ENCODE results near the gene COL26A1. TPM values are rescaled to one million over a fixed set of nuclear protein-coding genes. Genes with fewer than 3 reads are reported as not detected.
"Not testable (repeated sequence)": the region's sequence is repeated elsewhere in the genome, so short reads cannot be mapped to it uniquely, and the experiment has no call there.

COL26A1 gene
- total RNA-seq, 1 donor from 2014 or later, result 0.11 TPM

DNA sequence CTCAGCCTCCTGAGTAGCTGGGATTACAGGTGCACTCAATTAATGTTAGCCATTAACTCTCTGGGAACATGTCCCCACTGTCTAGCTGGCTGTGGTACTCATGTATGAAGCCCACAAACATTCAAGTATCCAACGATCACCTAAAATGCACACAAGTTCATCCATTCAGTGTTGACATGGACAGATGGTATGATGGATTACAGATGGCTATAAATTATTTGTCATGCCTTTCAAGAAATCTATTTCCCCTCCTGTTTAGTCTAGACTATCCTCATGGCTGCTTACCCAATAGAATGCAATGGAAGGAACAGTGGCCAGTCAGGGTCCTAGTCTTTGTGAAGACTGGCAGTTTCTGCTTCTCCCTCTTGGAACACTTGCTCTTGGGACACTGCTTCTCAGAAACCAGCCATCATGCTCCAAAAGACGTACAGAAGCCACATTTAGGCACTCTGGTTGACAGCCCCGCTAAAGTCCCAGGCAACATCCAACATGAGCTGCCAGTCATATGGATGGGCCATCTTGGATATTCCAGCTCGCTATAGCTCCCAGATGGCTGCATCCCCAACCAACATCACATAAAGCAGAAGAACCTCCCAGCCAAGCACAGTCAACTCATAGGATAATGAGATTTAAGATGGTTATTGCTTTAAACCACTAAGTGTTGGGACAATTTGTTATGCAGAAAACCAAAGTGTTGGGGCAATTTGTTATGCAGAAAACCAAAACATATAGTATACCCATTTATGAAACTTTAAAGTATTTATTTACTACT is 233.3 kb downstream of the COL26A1 start:
- DNase-seq (ENCODE audit: low spot score), result no peak
- Mint-ChIP-seq H3K4me1 (ENCODE audit: low read depth) (no peaks in the 10 kb centered on the region), H3K27ac (no peak overlapping the region), H3K36me3 (ENCODE audit: low read depth) (no peaks in the 10 kb centered on the region), H3K27me3 (ENCODE audit: low read depth) (no peaks in the 10 kb centered on the region), H3K4me3 (ENCODE audit: low read depth) (no peak overlapping the region), H3K9me3 (no peaks in the 10 kb centered on the region)
- intact Hi-C loops (cut with micrococcal nuclease), result no loop called here

DNA sequence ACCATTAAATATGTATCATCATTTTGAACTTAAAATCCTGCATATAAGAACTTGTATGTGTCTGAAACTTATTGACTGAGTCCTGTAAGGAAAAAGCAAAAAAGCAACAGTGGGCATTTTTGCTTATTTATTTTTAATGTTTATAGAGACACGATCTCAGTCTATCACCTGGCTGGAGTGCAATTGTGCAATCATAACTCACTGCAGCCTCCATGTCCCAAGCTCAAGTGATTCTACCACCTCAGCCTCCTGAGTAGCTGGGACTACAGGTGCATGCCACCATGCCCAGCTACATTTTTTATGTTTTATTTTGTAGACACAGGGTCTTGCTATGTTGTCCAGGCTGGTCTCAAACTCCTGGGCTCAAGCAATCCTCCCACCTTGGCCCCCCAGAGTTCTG is 234.2 kb downstream of the COL26A1 start:
- Mint-ChIP-seq H3K27ac (no peak overlapping the region), H3K4me3 (ENCODE audit: low read depth) (no peak overlapping the region), H3K9me3 (no peaks in the 10 kb centered on the region), H3K4me1 (ENCODE audit: low read depth) (no peaks in the 10 kb centered on the region), H3K36me3 (ENCODE audit: low read depth) (no peaks in the 10 kb centered on the region), H3K27me3 (ENCODE audit: low read depth) (no peaks in the 10 kb centered on the region)
- DNase-seq (ENCODE audit: low spot score), result no peak
- intact Hi-C loops (cut with micrococcal nuclease), result no loop called here

DNA sequence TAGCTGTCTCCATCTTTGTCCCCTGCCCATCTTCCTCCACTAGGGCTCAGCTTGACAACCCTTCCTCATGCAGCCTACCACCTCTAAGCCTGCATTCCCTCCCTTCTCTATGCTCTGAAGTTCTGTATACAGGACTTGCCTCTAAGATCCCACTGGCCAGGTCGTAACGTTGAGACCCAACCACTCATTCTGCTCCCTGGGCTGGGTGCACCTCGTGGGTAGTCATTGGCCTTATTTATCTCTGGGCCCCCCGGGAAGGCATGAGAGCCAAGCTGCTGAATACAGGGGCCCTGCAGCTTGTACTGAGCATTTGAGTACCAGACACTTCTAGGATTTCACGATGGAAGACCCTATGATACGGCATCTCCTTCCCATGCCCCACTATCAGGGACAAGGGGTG is 235.3 kb downstream of the COL26A1 start:
- no peaks in the 10 kb centered on the region for H3K36me3 Mint-ChIP-seq (ENCODE audit: low read depth)
- no peaks in the 10 kb centered on the region for H3K9me3 Mint-ChIP-seq
- no peak for DNase-seq (ENCODE audit: low spot score)
- peaks cover 1% of the 10 kb centered on the region for H3K4me1 Mint-ChIP-seq (ENCODE audit: low read depth)
- no peaks in the 10 kb centered on the region for H3K27me3 Mint-ChIP-seq (ENCODE audit: low read depth)
- no peak overlapping the region for H3K4me3 Mint-ChIP-seq (ENCODE audit: low read depth)
- intact Hi-C loops (cut with micrococcal nuclease), result no loop called here
- no peak overlapping the region for H3K27ac Mint-ChIP-seq

DNA sequence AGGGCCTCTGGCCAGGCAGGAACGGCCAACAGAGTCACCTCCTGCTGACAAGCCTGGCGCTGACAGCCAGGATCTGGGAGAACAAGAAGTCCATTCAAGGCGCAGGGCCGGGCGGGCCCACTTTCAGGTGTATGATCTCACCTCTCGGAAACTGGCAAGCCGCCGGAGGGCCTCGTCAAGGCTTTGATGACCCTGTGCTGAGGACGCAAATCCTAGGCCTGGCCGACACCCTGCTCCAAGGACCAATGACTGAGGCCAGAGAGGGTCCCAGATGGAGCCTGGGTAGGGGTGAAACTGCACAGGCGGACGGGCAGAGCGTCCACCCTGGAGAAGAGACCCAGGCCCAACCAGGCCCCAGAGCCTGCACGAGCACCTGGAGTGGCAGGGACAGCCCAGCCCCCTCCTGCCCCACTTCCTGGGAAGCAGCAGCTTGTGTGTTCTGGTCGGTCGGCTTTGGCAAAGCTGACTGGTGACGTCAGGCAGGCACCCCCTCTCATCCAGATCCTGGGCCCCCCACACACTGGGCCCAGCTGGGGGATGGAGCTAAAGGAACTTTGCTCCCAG is 235.8 kb downstream of the COL26A1 start:
- no peaks in the 10 kb centered on the region for H3K9me3 Mint-ChIP-seq
- intact Hi-C loops (cut with micrococcal nuclease), result no loop called here
- DNase-seq (ENCODE audit: low spot score), result no peak
- H3K4me1 Mint-ChIP-seq (ENCODE audit: low read depth), result peaks cover 1% of the 10 kb centered on the region
- no peak overlapping the region for H3K4me3 Mint-ChIP-seq (ENCODE audit: low read depth)
- no peaks in the 10 kb centered on the region for H3K27me3 Mint-ChIP-seq (ENCODE audit: low read depth)
- H3K27ac Mint-ChIP-seq, result no peak overlapping the region
- no peaks in the 10 kb centered on the region for H3K36me3 Mint-ChIP-seq (ENCODE audit: low read depth)

DNA sequence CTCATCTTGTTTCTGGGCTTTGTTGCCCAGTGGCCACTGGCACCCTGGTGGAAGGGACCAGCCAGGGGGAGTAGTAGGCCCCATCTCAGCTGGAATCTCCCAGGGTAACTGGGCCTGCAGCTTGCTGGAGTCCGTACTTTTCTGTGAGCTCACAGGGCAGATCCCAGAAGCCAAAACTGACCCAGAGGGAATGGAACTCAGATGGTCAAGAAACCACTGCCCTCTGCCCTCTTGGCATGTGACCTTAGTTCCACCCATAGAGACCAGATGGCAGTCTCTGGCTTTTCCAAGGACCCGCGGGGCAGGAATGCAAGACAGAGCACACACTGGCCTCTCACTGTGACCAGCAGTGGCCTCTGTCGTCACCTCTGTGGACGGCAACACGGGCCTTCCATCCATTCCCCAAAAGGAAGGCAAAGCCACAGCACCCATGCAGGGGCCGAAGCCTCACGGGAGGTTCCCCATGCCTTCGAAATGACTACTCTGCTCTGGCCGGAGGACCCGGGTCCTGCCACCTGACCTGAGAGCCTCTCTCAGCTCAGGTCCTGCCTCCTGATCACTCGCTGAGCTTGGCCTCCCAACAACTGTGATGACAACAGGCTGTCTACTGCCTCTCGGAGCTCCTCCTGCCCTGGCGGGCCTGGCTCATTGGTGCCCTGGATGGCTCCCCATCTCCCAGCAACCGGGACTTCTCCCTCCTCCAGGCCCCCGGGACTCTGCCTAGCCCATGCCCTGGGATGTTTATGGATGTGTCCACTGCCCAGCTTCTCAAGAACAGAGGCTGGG is 236.5 kb downstream of the COL26A1 start:
- no peaks in the 10 kb centered on the region for H3K36me3 Mint-ChIP-seq (ENCODE audit: low read depth)
- DNase-seq (ENCODE audit: low spot score), result no peak
- H3K4me1 Mint-ChIP-seq (ENCODE audit: low read depth), result peaks cover 1% of the 10 kb centered on the region
- H3K4me3 Mint-ChIP-seq (ENCODE audit: low read depth), result no peak overlapping the region
- H3K9me3 Mint-ChIP-seq, result no peaks in the 10 kb centered on the region
- H3K27me3 Mint-ChIP-seq (ENCODE audit: low read depth), result no peaks in the 10 kb centered on the region
- intact Hi-C loops (cut with micrococcal nuclease), result no loop called here
- no peak overlapping the region for H3K27ac Mint-ChIP-seq

DNA sequence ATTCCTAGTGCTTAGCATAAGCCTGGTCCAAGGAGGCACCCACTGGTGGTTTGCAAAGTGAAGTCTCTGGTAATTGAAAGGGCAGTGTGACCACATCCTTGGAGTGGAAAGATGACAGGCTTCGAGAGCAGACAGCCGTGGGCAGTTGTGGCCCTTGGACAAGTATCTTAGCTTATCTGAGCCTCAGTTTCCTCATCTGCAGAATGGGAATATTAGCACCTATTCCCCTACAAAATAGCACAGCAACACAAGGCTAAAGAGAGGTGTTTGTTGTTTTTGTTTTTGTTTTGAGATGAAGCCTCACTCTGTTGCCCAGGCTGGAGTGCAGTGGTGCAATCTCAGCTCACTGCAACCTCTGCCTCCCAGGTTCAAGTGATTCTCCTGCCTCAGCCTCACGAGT is 237.1 kb downstream of the COL26A1 start:
- Mint-ChIP-seq H3K4me1 (ENCODE audit: low read depth) (peaks cover 1% of the 10 kb centered on the region), H3K36me3 (ENCODE audit: low read depth) (no peaks in the 10 kb centered on the region), H3K27ac (no peak overlapping the region), H3K27me3 (ENCODE audit: low read depth) (no peaks in the 10 kb centered on the region), H3K4me3 (ENCODE audit: low read depth) (no peak overlapping the region), H3K9me3 (no peaks in the 10 kb centered on the region)
- intact Hi-C loops (cut with micrococcal nuclease), result loop anchor here (10.0 kb wide), 2 partner anchors 215 to 635 kb away; partner anchors contain the start of gene CUX1
- no peak for DNase-seq (ENCODE audit: low spot score)

DNA sequence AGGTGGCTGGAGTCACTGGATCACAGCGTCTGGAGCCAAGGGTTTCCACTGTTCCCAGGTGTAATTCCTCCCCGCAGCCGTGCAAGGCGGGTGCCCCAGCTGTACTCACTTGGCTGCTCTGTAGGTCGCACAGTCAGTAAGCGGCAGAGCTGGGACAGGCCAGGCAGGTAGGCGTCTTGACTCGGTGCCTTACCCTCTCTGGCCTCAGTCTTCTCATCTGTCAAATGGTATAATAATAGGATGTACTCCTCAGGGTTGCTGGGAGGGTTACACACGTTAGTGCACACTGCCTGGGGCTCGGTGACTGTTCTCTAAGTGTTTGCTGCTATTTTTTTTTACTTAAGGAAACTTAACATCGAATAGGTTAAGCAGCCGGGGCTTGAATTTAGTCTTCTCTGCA is 239.4 kb downstream of the COL26A1 start:
- Mint-ChIP-seq H3K4me3 (ENCODE audit: low read depth) (no peak overlapping the region), H3K27me3 (ENCODE audit: low read depth) (no peaks in the 10 kb centered on the region), H3K27ac (no peak overlapping the region), H3K36me3 (ENCODE audit: low read depth) (no peaks in the 10 kb centered on the region), H3K9me3 (no peaks in the 10 kb centered on the region), H3K4me1 (ENCODE audit: low read depth) (peaks cover 1% of the 10 kb centered on the region)
- intact Hi-C loops (cut with micrococcal nuclease), result loop anchor here (1.0 to 10.0 kb wide), 3 partner anchors 213 to 670 kb away; partner anchors contain the start of gene CUX1
- DNase-seq (ENCODE audit: low spot score), result no peak

DNA sequence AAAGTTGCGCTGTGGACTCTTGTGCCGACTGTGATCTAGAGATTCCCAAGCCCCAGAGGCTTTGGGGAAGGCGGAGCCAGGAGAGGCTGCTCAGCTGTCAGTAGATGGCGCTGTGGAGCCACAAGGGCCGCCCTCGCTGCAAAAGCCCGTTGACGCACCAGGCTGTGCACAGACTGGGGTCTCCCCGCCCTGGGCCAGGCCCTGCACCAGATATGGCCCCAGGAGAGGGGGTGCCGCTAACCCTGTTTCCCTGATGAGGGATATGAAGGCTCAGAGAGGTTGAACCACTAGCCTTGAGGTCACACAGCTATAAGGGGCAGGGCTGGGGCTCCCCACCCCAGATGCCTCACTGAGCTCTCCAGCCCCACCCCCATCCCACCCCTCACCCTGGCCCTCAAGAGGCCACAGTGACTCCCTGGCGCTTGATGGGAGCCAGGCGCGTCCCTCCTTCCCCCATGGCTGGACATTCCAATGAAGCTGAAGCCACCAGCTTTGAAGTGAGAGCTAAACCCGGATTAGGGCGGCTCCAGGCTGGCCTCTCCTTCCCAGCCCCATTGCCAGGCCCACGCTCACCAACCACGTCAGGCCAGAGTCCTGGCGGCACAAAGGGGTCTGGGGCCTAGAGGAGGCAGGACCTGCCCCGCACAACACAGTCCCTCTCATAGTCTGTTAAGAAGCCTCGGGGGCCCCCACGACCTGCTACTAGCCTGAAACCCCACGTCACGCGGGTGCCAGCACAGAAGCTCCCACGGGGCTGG is 240.0 kb downstream of the COL26A1 start:
- Mint-ChIP-seq H3K9me3 (no peaks in the 10 kb centered on the region), H3K36me3 (ENCODE audit: low read depth) (no peaks in the 10 kb centered on the region), H3K4me1 (ENCODE audit: low read depth) (peaks cover 1% of the 10 kb centered on the region), H3K4me3 (ENCODE audit: low read depth) (no peak overlapping the region), H3K27ac (no peak overlapping the region), H3K27me3 (ENCODE audit: low read depth) (no peaks in the 10 kb centered on the region)
- peak; percentile 58 for DNase-seq (ENCODE audit: low spot score)
- intact Hi-C loops (cut with micrococcal nuclease), result loop anchor here (1.0 to 10.0 kb wide), 3 partner anchors 212 to 670 kb away; partner anchors contain the start of gene CUX1

DNA sequence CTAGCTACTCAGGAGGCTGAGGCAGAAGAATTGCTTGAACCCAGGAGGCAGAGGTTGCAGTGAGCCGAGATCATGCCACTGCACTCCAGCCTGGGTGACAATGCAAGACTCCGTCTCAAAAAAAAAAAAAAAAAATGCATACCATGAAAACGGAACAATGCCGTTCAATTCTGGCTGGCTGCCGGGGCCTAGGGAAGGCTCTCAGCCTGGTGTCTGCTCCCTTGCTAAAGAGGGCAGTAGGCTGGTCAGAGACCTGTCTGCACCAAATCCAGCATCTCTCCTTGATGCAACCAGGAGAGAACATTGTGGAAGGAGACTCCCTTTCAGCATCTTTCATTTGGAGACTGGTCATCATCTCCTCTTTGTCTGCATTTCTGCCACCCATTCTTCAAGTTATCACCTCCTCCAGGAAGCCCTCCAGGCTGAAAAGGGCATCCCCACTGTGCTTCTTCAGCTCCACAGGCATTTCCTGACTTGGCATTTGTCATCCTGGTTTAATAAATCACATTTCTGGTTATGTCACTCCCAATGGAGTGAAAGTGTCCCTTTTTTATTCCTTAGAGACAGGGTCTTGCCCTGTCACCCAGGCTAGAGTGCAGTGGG is 241.8 kb downstream of the COL26A1 start:
- H3K27me3 Mint-ChIP-seq (ENCODE audit: low read depth), result no peaks in the 10 kb centered on the region
- H3K4me1 Mint-ChIP-seq (ENCODE audit: low read depth), result peaks cover 1% of the 10 kb centered on the region
- H3K36me3 Mint-ChIP-seq (ENCODE audit: low read depth), result no peaks in the 10 kb centered on the region
- DNase-seq (ENCODE audit: low spot score), result no peak
- H3K4me3 Mint-ChIP-seq (ENCODE audit: low read depth), result no peak overlapping the region
- H3K9me3 Mint-ChIP-seq, result no peaks in the 10 kb centered on the region
- intact Hi-C loops (cut with micrococcal nuclease), result loop anchor here (10.0 kb wide), 2 partner anchors 210 to 630 kb away; partner anchors contain the start of gene CUX1
- no peak overlapping the region for H3K27ac Mint-ChIP-seq

DNA sequence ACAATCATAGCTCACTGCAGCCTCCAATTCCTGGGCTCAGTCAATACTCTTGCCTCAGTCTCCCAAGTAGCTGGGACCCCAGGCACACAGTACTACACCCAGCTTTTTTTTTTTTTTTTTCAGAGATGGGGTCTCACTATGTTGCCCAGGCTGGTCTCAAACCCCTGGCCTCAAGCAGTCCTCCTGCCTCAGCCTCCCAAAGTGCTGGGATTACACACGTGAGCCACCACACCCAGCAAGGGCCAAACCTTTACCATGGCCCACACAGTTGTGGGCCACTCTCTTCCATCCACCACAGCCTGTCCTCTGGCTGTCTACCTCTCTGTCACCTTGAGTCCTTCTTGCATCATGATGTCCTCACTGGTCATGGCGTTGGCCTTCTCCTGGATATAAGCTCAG is 242.3 kb downstream of the COL26A1 start:
- not testable (repeated sequence) for DNase-seq (ENCODE audit: low spot score); H3K4me1 Mint-ChIP-seq (ENCODE audit: low read depth); H3K4me3 Mint-ChIP-seq (ENCODE audit: low read depth); H3K27ac Mint-ChIP-seq; H3K9me3 Mint-ChIP-seq; H3K36me3 Mint-ChIP-seq (ENCODE audit: low read depth); H3K27me3 Mint-ChIP-seq (ENCODE audit: low read depth)
- intact Hi-C loops (cut with micrococcal nuclease), result loop anchor here (10.0 kb wide), 2 partner anchors 210 to 630 kb away; partner anchors contain the start of gene CUX1

DNA sequence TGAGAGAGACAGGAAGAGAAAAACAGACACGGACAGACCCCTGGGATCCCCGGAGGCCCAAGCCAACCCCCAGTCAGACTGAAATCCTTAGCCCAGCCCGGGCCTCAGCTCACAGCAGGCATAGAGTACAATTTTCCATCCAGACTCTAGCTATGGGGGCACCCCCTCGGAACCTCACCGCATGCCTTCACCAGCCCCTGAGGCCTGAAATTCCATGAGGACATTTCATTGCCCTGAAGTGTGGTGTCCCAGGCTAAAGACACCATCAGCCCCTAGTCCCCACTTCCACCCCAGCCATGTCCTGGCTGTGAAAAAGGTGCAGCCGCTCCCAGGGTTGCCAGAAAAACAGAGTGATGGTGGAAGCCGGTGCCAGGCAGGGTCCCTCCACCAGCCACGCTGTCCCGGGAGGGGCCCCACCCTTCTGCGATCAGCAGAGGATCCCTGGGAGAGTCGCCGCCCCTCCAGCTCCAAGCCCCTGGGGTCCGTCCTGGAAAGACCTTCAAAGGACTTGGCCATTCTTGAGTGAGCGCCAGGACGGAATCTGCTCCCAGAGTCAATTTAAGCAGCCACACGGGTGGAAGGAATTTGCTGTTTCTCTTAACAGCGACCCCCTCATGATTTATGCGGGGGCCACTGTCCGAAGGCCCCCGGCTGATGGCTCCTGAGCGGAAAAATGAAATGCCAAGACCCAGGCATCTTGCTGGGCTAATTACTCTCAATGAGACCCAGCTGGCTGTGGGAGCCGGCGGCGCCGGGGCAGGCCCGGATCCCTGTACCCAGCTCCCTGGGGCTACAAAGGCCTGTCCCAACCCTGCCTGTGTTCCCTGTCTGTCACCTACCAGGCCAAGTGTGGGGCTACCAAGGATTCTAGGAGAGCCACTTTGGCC is 243.2 kb downstream of the COL26A1 start:
- Mint-ChIP-seq H3K27me3 (ENCODE audit: low read depth) (no peaks in the 10 kb centered on the region), H3K4me3 (ENCODE audit: low read depth) (no peak overlapping the region), H3K27ac (no peak overlapping the region), H3K36me3 (ENCODE audit: low read depth) (no peaks in the 10 kb centered on the region), H3K4me1 (ENCODE audit: low read depth) (peaks cover 1% of the 10 kb centered on the region), H3K9me3 (no peaks in the 10 kb centered on the region)
- intact Hi-C loops (cut with micrococcal nuclease), result loop anchor here (10.0 kb wide), 2 partner anchors 209 to 629 kb away; partner anchors contain the start of gene CUX1
- no peak for DNase-seq (ENCODE audit: low spot score)
